ENCODE data around the gene DDIT3. TPM values are rescaled to one million over a fixed set of nuclear protein-coding genes. Genes with fewer than 3 reads are reported as not detected.

The DDIT3 gene
- total and polyA plus RNA-seq, 2 of the 13 experiments (the other 11 are each of a cell fraction or from before 2014, with no cell fraction given): 27.5 to 48.7 TPM

GRCh38 chr12:57487597-57488401 is 32.5 kb downstream of the DDIT3 start, which contains the start of gene MARS1 (continued):
- peak in 1 of 2 experiments; percentile 79; a peak in 2 of 4 replicates for TF ChIP-seq HMGXB4 (CRISPR knock-in tag; IDR thresholded peaks at IDR 0.05; ENCODE audit: borderline replicate concordance in 1 of 2, low read depth in 1 of 2)
- no peak for TF ChIP-seq TCF7 (IDR thresholded peaks at IDR 0.05; ENCODE audit: low read depth)
- TF ChIP-seq SP140L (CRISPR knock-in tag; IDR thresholded peaks at IDR 0.05; ENCODE audit: borderline replicate concordance): no peak
- TF ChIP-seq HHEX (CRISPR knock-in tag; IDR thresholded peaks at IDR 0.05): no peak
- TF ChIP-seq MIER3 (CRISPR knock-in tag; IDR thresholded peaks at IDR 0.05; ENCODE audit: borderline replicate concordance): 0 out of 2 replicates have a peak, but pooled peaks have one; percentile 39
- peak; percentile 92 for TF ChIP-seq HBP1 (CRISPR knock-in tag; IDR thresholded peaks at IDR 0.05; ENCODE audit: low read depth)
- no peak; the same call in 1 of the 2 replicates for TF ChIP-seq KAT7 (CRISPR knock-in tag; IDR thresholded peaks at IDR 0.05; ENCODE audit: borderline replicate concordance)
- TF ChIP-seq GPBP1L1 (CRISPR knock-in tag; IDR thresholded peaks at IDR 0.05): no peak
- peak; percentile 85 for TF ChIP-seq ZNF350 (CRISPR knock-in tag; IDR thresholded peaks at IDR 0.05; ENCODE audit: borderline replicate concordance, low read depth)
- TF ChIP-seq HNF1B (CRISPR knock-in tag; IDR thresholded peaks at IDR 0.05): peak; percentile 74
- peak; percentile 71 to 80 for TF ChIP-seq POLR2A (IDR thresholded peaks at IDR 0.05; ENCODE audit: insufficient read depth in 1 of 2, low read depth in 2 of 2, low read length in 2 of 2)
- TF ChIP-seq LCORL (IDR thresholded peaks at IDR 0.05): no peak
- peak; percentile 62; the same call in 1 of the 2 replicates for TF ChIP-seq LCORL (CRISPR knock-in tag; IDR thresholded peaks at IDR 0.05)
- TF ChIP-seq ZNF562 (CRISPR knock-in tag; IDR thresholded peaks at IDR 0.05; ENCODE audit: borderline replicate concordance): no peak
- peak; percentile 77 for TF ChIP-seq MAX (IDR thresholded peaks at IDR 0.05)
- TF ChIP-seq HOXA3 (CRISPR knock-in tag; IDR thresholded peaks at IDR 0.05): peak; percentile 83
- no peak for TF ChIP-seq ZSCAN29 (CRISPR knock-in tag; conservative IDR thresholded peaks at IDR 0.05)
- no peak for TF ChIP-seq SOX6 (IDR thresholded peaks at IDR 0.05)
- TF ChIP-seq SOX6 (CRISPR knock-in tag; IDR thresholded peaks at IDR 0.05): peak; percentile 76
- TF ChIP-seq MATR3 (CRISPR knock-in tag; IDR thresholded peaks at IDR 0.05): no peak
- TF ChIP-seq ZFP91 (CRISPR knock-in tag; IDR thresholded peaks at IDR 0.05; ENCODE audit: borderline replicate concordance): peak; percentile 81; the same call in 1 of the 2 replicates
- TF ChIP-seq AHR (CRISPR knock-in tag; IDR thresholded peaks at IDR 0.05): no peak
- 0 out of 2 replicates have a peak, but pooled peaks have one; percentile 20 for TF ChIP-seq RCOR2 (CRISPR knock-in tag; IDR thresholded peaks at IDR 0.05)

All from HepG2 (cell line).